ENCODE results near the gene ZBTB7C. TPM values are rescaled to one million over a fixed set of nuclear protein-coding genes. Genes with fewer than 3 reads are reported as not detected.

The ZBTB7C gene
- total and polyA plus RNA-seq, 2 donors (not counting 1 experiment from before 2014, with no cell fraction given): not detected

DNA sequence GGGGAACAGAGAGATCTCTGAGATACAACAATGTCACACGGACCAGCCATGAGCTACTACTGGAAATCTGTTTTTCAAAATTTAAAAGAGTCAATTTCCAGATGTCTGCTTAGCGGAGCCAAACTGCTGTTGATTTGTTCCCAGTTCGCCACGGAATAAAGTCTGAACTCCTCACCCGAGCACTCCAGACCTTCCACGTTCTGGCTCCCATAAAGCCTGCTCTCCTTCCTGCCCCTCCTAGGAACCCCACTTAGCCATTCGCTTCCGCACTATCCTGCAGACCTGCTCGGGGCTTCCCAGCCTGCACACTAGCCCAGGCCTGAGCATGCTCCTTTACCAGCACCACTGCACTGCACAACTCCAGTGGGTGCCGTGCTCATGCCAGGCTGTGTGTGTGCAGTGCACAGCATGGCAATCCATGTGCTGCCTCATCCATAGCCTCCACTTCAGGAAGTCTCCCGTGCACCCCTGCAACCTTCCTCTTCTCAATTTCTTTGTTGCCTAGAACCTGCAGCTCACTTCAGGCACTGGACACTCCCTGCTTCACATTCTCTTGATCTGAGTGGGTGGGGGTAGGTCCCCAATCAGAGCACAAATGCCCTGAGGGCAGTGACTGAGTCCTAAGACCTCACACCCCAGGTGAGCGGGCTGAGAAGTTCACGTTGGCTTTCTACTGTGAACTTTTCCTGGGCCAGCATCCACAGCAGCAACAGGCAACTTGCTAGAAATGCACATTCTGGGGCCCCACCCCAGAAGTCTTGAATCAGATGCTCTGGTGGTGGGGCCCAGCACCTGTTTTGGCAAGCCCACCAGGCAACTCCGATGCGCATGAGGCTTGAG lies 53.7 kb downstream of the ZBTB7C start:
- peaks cover 0 to 2% (median 0%) of the 10 kb centered on the region in 4 experiments for H3K27me3 ChIP-seq (replicated peaks in 1 of 4; ENCODE audit: control extremely low read depth in 1 of 4, control insufficient read depth in 3 of 4, insufficient read depth in 4 of 4, low read length in 3 of 4)
- intact Hi-C loops (cut with micrococcal nuclease): no loop called here
- H3K4me2 ChIP-seq (replicated peaks; ENCODE audit: low read depth, low read length, poor library complexity, severe bottlenecking): no peak overlapping the region
- Mint-ChIP-seq H3K27me3 (peaks cover 14% of the 10 kb centered on the region), H3K4me1 (no peaks in the 10 kb centered on the region), H3K4me3 (no peak overlapping the region), H3K9me3 (ENCODE audit: insufficient read depth) (no peaks in the 10 kb centered on the region), H3K27ac (no peak overlapping the region)
- no peaks in the 10 kb centered on the region for H3K79me2 ChIP-seq (ENCODE audit: control insufficient read depth, insufficient read depth, low read length)
- no peak overlapping the region for H3K27ac ChIP-seq (ENCODE audit: low read length in 2 of 2)
- H3K4me1 ChIP-seq (ENCODE audit: control insufficient read depth in 2 of 2, insufficient read depth in 2 of 2, low read length in 2 of 2): no peaks in the 10 kb centered on the region
- DNase-seq (no peak), ATAC-seq (ENCODE audit: low read depth) (no peak)
- TF ChIP-seq EZH2 (IDR thresholded peaks at IDR 0.05; ENCODE audit: borderline replicate concordance, insufficient read depth, low read depth, low read length, poor library complexity, severe bottlenecking): no peak
- TF ChIP-seq, protein P1, sequence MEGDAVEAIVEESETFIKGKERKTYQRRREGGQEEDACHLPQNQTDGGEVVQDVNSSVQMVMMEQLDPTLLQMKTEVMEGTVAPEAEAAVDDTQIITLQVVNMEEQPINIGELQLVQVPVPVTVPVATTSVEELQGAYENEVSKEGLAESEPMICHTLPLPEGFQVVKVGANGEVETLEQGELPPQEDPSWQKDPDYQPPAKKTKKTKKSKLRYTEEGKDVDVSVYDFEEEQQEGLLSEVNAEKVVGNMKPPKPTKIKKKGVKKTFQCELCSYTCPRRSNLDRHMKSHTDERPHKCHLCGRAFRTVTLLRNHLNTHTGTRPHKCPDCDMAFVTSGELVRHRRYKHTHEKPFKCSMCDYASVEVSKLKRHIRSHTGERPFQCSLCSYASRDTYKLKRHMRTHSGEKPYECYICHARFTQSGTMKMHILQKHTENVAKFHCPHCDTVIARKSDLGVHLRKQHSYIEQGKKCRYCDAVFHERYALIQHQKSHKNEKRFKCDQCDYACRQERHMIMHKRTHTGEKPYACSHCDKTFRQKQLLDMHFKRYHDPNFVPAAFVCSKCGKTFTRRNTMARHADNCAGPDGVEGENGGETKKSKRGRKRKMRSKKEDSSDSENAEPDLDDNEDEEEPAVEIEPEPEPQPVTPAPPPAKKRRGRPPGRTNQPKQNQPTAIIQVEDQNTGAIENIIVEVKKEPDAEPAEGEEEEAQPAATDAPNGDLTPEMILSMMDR (IDR thresholded peaks at IDR 0.05): no peak
- no peaks in the 10 kb centered on the region for H3K36me3 ChIP-seq (replicated peaks in 1 of 2; ENCODE audit: control extremely low read depth in 1 of 2, control insufficient read depth in 1 of 2, extremely low read depth in 1 of 2, insufficient read depth in 2 of 2, low read length in 1 of 2)
- H2AFZ ChIP-seq (ENCODE audit: insufficient read depth, low read depth, low read length, poor library complexity, severe bottlenecking): no peak overlapping the region
- H3K9ac ChIP-seq (ENCODE audit: low read length): no peak overlapping the region
- POLR2A ChIA-PET: no interaction called here
- H3K4me3 ChIP-seq (ENCODE audit: control extremely low read depth in 1 of 5, extremely low read depth in 1 of 5, insufficient read depth in 1 of 5, low read depth in 2 of 5, low read length in 4 of 5): no peak overlapping the region
- WGBS (ENCODE audit: insufficient coverage): 82% methylated on average over 14 of the region's 15 CpGs
- H3K9me3 ChIP-seq (ENCODE audit: control extremely low read depth in 1 of 3, control insufficient read depth in 2 of 3, insufficient read depth in 1 of 3, low read length in 2 of 3): no peaks in the 10 kb centered on the region
- CTCF ChIA-PET: no interaction called here
- no peaks in the 10 kb centered on the region for H4K20me1 ChIP-seq (ENCODE audit: control insufficient read depth, insufficient read depth, low read length, poor library complexity, severe bottlenecking)

DNA sequence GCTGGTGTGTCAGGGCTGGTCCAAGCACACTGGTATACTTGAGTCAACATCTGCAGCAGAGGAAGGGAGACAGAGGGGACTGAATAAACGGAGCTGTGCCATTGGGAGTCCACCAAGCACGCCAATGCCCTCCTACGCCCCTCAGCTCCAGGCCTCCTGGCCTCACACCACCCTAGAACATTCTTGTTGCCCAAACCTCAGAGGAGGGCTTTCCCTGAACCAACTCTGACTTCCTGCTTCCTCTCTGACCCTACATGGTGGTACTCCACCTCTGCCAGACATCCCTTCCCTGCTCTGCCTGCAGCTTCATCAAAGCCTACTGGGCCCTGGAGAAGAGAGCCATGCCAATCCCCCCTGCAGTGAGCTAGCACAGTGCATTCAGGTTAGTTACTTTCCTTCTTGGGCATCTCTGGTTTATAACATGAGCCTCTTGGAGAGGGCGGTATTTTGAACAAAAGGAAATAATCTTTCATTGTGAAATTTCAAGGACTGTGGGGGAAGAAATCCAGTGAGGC lies 54.4 kb downstream of the ZBTB7C start:
- POLR2A ChIA-PET: no interaction called here
- CTCF ChIA-PET: no interaction called here
- Histone ChIP-seq H2AFZ (ENCODE audit: insufficient read depth, low read depth, low read length, poor library complexity, severe bottlenecking) (no peak overlapping the region), H3K4me1 (ENCODE audit: control insufficient read depth in 2 of 2, insufficient read depth in 2 of 2, low read length in 2 of 2) (no peaks in the 10 kb centered on the region), H3K9me3 (ENCODE audit: control extremely low read depth in 1 of 3, control insufficient read depth in 2 of 3, insufficient read depth in 1 of 3, low read length in 2 of 3) (no peaks in the 10 kb centered on the region), H3K9ac (ENCODE audit: low read length) (no peak overlapping the region), H3K79me2 (ENCODE audit: control insufficient read depth, insufficient read depth, low read length) (no peaks in the 10 kb centered on the region), H3K4me2 (replicated peaks; ENCODE audit: low read depth, low read length, poor library complexity, severe bottlenecking) (no peak overlapping the region), H3K4me3 (ENCODE audit: control extremely low read depth in 1 of 5, extremely low read depth in 1 of 5, insufficient read depth in 1 of 5, low read depth in 2 of 5, low read length in 4 of 5) (no peak overlapping the region), H3K27me3 (replicated peaks in 1 of 4; ENCODE audit: control extremely low read depth in 1 of 4, control insufficient read depth in 3 of 4, insufficient read depth in 4 of 4, low read length in 3 of 4) (peaks cover 0 to 2% (median 0%) of the 10 kb centered on the region in 4 experiments), H3K36me3 (replicated peaks in 1 of 2; ENCODE audit: control extremely low read depth in 1 of 2, control insufficient read depth in 1 of 2, extremely low read depth in 1 of 2, insufficient read depth in 2 of 2, low read length in 1 of 2) (no peaks in the 10 kb centered on the region), H4K20me1 (ENCODE audit: control insufficient read depth, insufficient read depth, low read length, poor library complexity, severe bottlenecking) (no peaks in the 10 kb centered on the region), H3K27ac (ENCODE audit: low read length in 2 of 2) (no peak overlapping the region)
- DNase-seq: no peak
- 79% methylated on average over 2 of the region's 4 CpGs for WGBS (ENCODE audit: insufficient coverage)
- no peak for TF ChIP-seq EZH2 (IDR thresholded peaks at IDR 0.05; ENCODE audit: borderline replicate concordance, insufficient read depth, low read depth, low read length, poor library complexity, severe bottlenecking)
- TF ChIP-seq, protein P1 (IDR thresholded peaks at IDR 0.05): no peak
- Mint-ChIP-seq H3K9me3 (ENCODE audit: insufficient read depth) (no peaks in the 10 kb centered on the region), H3K4me1 (no peaks in the 10 kb centered on the region), H3K27ac (no peak overlapping the region), H3K4me3 (no peak overlapping the region), H3K27me3 (peaks cover 8% of the 10 kb centered on the region)
- intact Hi-C loops (cut with micrococcal nuclease): no loop called here
- ATAC-seq (ENCODE audit: low read depth): no peak

Data from B cell (primary cell).